SH-SY5Y (cell line): Measurements from ENCODE around the gene ZCCHC7.

ENCODE experiments used
- GATA2 ChIP-seq: IDR thresholded peaks from 2 replicates; pipeline ENCODE4 v1.6.1; 2011; ENCODE audit warnings: mild to moderate bottlenecking, low read depth, low read length
- GATA3 ChIP-seq: IDR thresholded peaks from 2 replicates; pipeline ENCODE4 v1.6.1; 2011; ENCODE audit warnings: low read depth, mild to moderate bottlenecking, low read length, moderate library complexity

DNA sequence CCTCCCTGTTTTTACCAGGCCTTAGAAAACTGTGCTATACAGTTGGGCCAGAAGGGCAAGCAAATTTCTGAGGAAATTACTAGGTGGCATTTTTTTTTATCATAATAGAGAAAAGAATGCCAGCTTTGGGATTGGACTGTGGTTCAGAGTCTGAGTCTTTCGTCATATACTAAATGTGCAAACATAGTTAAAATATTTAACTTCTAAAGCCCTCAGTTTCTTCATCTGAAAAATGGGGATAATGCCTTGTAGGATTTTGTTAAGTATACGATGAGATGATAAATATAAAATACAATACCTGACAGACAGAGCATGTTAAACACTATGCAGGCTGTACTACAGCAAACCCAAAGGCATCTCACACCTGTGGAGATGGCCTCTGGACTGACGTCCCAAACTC, 214.9 kb downstream of the ZCCHC7 start:
- no peak for TF ChIP-seq GATA2
- no peak for TF ChIP-seq GATA3
